Body of pancreas (tissue), 4 donors: Measurements from ENCODE around the gene RBMS2. TPM values are rescaled to one million over a fixed set of nuclear protein-coding genes. Genes with fewer than 3 reads are reported as not detected.

Experiments
- ATAC-seq: fragments of 150-250 bp; one replicate; pipeline ENCODE4 v1.9.1; 2016
- DNase-seq, 4 donors: peaks; one replicate each; pipeline ENCODE4 v3.0.0-alpha.2; 2019
- H3K27ac ChIP-seq, 4 donors: fragments of 200-600 bp; sonication (generic); 1 replicate in 3 of 4; 2 replicates in 1 of 4; pipeline versions ENCODE4 v1.5.1 to v1.6.1; 2016 to 2019; ENCODE audit warnings: mild to moderate bottlenecking in 1 of 4, mixed read lengths in 1 of 4, moderate library complexity in 1 of 4
- H3K27me3 ChIP-seq, 2 donors: fragments of 200-600 bp; sonication (generic); one replicate each; pipeline ENCODE4 v1.6.0; 2016; ENCODE audit warnings: mild to moderate bottlenecking in 1 of 2
- H3K36me3 ChIP-seq, 2 donors: fragments of 200-600 bp; sonication (generic); replicated peaks in 1 of 2; 2 replicates each; pipeline ENCODE4 v1.5.1; 2016; ENCODE audit warnings: low read depth in 2 of 2; ENCODE audit not compliant: insufficient read depth in 1 of 2
- H3K4me1 ChIP-seq: fragments of 200-600 bp; sonication (generic); one replicate; pipeline ENCODE4 v1.6.0; 2016
- H3K4me3 ChIP-seq, 2 donors: fragments of 200-600 bp; sonication (generic); 1 replicate in 1 of 2; 2 replicates in 1 of 2; pipeline ENCODE4 v1.5.1; 2016 to 2019
- H3K9me3 ChIP-seq, 3 donors: fragments of 200-600 bp; sonication (generic); 1 replicate in 2 of 3; 2 replicates in 1 of 3; pipeline ENCODE4 v1.5.1; 2016
- POLR2A ChIP-seq, 3 donors: fragments of 450-650 bp; IDR thresholded peaks; one replicate each; pipeline ENCODE4 v1.6.1; 2016; ENCODE audit warnings: antibody characterized with exemption in 3 of 3, mild to moderate bottlenecking in 2 of 3
- WGBS, 2 donors: methylation state at CpG; one replicate each; pipeline ENCODE4 v1.1.5; 2017; 5-methylcytosine and 5-hydroxymethylcytosine counted together
- intact Hi-C: fragments of 100-400 bp; cut with DNase I; formaldehyde crosslinking; loops from one replicate; pipeline ENCODE4 v1.15.1; 2023
- total RNA-seq, 2 donors: library from RNA; depleted of rRNA; stranded (reverse); fragments of >200 nt; gene quantifications; one replicate each; pipeline ENCODE4 v1.1.0, GENCODE V29; 2016
- TF ChIP-seq, protein P1 (sequence below), 7 experiments: fragments of 450-650 bp in 4 of 7; fragments of 200-600 bp in 3 of 7; sonication (generic) in 3 of 7; IDR thresholded peaks; one replicate each; pipeline ENCODE4 v1.5.1; 2016 to 2019; ENCODE audit warnings: antibody characterized with exemption in 7 of 7

Gene RBMS2
- total RNA-seq, 2 donors from 2014 or later: 9.6 to 18.9 TPM

DNA sequence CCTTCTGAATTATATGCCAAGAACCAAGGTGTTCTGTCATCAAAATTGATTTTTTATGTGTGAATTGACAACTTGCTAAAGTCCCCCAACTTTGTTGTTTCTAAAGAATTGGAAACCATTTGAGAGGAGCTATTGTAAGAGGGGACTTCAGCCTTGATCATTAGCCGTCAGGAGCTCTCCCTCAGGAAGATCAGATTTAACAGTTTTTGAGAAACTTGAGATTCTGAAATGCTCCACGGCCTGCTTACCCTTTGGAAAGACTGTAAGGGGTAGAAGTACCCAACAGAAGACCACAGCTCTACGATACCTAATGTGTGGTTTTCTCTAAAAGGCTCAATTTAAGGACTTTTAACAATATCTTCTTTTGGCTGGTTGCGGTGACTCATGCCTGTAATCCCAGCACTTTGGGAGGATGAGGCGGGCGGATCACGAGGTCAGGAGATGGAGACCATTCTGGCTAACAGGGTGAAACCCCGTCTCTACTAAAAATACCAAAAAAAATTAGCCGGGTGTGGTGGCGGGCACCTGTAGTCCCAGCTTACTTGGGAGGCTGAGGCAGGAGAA, 57.4 kb downstream of the RBMS2 start:
- Histone ChIP-seq H3K27me3 (no peaks in the 10 kb centered on the region), H3K9me3 (no peaks in the 10 kb centered on the region), H3K4me3 (no peak overlapping the region), H3K36me3 (peaks cover 0 to 2% of the 10 kb centered on the region in 2 donors), H3K4me1 (no peaks in the 10 kb centered on the region), H3K27ac (no peak overlapping the region)
- TF ChIP-seq, protein P1, sequence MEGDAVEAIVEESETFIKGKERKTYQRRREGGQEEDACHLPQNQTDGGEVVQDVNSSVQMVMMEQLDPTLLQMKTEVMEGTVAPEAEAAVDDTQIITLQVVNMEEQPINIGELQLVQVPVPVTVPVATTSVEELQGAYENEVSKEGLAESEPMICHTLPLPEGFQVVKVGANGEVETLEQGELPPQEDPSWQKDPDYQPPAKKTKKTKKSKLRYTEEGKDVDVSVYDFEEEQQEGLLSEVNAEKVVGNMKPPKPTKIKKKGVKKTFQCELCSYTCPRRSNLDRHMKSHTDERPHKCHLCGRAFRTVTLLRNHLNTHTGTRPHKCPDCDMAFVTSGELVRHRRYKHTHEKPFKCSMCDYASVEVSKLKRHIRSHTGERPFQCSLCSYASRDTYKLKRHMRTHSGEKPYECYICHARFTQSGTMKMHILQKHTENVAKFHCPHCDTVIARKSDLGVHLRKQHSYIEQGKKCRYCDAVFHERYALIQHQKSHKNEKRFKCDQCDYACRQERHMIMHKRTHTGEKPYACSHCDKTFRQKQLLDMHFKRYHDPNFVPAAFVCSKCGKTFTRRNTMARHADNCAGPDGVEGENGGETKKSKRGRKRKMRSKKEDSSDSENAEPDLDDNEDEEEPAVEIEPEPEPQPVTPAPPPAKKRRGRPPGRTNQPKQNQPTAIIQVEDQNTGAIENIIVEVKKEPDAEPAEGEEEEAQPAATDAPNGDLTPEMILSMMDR (IDR thresholded peaks at IDR 0.05): no peak
- no peak for TF ChIP-seq POLR2A (IDR thresholded peaks at IDR 0.05)
- WGBS, 2 donors: 87 to 88% methylated on average over 10 of the region's 10 CpGs
- no peak for ATAC-seq
- DNase-seq: no peak
- intact Hi-C loops: no loop called here

DNA sequence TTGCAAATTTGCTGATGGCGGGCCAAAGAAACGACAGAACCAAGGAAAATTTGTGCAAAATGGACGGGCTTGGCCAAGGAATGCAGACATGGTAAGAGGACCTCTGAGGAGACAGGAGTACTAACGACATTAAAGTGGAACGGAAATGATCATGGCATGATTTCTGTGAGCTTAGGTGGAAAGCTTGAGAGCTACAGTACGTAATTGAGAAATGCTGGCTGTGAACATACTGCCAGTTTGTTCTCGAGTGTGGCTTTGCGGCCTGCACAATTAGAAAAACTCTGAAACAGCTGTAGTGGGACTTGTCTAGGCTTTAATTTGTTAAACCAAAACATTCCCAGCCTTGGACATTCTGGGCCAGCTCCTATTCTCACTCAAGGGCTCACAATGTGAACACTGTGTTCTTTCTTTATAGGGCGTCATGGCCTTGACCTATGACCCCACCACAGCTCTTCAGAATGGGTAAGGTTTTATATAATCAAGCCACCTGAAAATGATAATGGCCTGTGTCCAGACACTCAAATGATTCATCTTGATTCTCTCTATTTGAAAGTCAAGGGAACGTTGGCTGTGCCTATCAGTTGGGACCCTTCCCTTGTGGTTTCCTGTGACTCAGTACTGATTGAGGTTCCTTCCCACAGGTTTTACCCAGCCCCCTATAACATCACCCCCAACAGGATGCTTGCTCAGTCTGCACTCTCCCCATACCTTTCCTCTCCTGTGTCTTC, 60.0 kb downstream of the RBMS2 start:
- Histone ChIP-seq H3K27ac (no peak overlapping the region), H3K4me3 (no peak overlapping the region), H3K4me1 (no peaks in the 10 kb centered on the region), H3K27me3 (no peaks in the 10 kb centered on the region), H3K9me3 (no peaks in the 10 kb centered on the region), H3K36me3 (peaks cover 0 to 2% of the 10 kb centered on the region in 2 donors)
- DNase-seq (no peak), ATAC-seq (no peak)
- TF ChIP-seq, protein P1 (IDR thresholded peaks at IDR 0.05): no peak
- TF ChIP-seq POLR2A (IDR thresholded peaks at IDR 0.05): no peak
- WGBS, 2 donors: 80 to 83% methylated on average over 10 of the region's 10 CpGs
- intact Hi-C loops: no loop called here

DNA sequence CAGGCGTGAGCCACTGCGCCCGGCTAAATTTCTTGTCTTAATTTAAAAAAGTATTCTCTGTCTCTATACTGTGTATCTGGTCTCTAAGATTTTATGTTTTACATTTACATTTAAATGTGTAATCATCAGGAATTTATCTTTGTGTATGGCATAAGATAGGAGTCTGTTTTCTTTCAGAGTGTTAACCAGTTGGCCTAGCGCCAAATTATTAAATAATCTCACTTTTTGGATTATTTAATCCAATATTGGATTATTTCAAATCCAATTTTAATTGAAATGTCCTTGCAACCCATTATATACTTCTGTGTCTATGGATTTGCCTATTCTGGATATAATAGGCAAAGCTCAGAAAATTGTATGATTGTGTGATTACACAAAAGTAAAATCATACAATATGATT, 63.5 kb downstream of the RBMS2 start:
- TF ChIP-seq, protein P1 (IDR thresholded peaks at IDR 0.05): no peak
- no peak for TF ChIP-seq POLR2A (IDR thresholded peaks at IDR 0.05)
- DNase-seq (no peak), ATAC-seq (no peak)
- intact Hi-C loops: no loop called here
- H3K4me1 ChIP-seq: no peaks in the 10 kb centered on the region
- H3K36me3 ChIP-seq: peaks cover 0 to 6% of the 10 kb centered on the region in 2 donors
- H3K9me3 ChIP-seq: no peaks in the 10 kb centered on the region
- H3K4me3 ChIP-seq: no peak overlapping the region
- H3K27ac ChIP-seq: no peak overlapping the region
- 79 to 85% methylated on average over 4 of the region's 4 CpGs for WGBS, 2 donors
- H3K27me3 ChIP-seq: no peaks in the 10 kb centered on the region

DNA sequence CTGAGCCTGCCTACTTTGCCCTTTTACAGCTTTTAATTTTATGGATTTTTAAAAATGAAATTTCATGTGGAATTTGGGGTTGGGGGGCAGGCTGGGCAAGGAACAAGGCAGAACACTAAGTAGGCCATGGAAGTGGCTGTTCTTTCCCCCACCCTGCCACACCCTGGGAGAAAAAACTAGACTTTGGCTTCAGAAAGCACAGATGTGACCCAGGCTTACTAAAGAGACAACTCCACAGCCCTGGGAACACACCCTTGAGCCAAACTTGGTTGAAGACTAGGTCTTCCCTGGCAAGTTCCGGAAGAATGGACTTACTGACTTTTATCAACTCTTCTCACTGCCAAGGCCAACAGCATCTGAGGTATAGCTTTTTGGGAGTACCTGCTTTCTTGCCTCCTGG, 68.2 kb downstream of the RBMS2 start:
- 87 to 100% methylated on average over 1 of the region's 1 CpG for WGBS, 2 donors
- Histone ChIP-seq H3K36me3 (peaks cover 0 to 4% of the 10 kb centered on the region in 2 donors), H3K27me3 (no peaks in the 10 kb centered on the region), H3K4me3 (no peak overlapping the region), H3K27ac (no peak overlapping the region), H3K9me3 (no peaks in the 10 kb centered on the region), H3K4me1 (no peaks in the 10 kb centered on the region)
- no peak for ATAC-seq
- no peak for DNase-seq
- no peak for TF ChIP-seq POLR2A (IDR thresholded peaks at IDR 0.05)
- TF ChIP-seq, protein P1 (IDR thresholded peaks at IDR 0.05): no peak
- intact Hi-C loops: no loop called here
